HUES6 (cell line): ENCODE results near the gene SPO11.
"Not testable (repeated sequence)": the region's sequence is repeated elsewhere in the genome, so short reads cannot be mapped to it uniquely, and the experiment has no call there.

ENCODE experiments used
- H3K27ac ChIP-seq: 2 replicates; pipeline ENCODE4 v1.7.0; 2013; ENCODE audit warnings: low read depth, mild to moderate bottlenecking, low read length, inconsistent platforms
- H3K27me3 ChIP-seq: 2 replicates; pipeline ENCODE4 v1.6.1; 2013; ENCODE audit warnings: low read length; ENCODE audit not compliant: control insufficient read depth, insufficient read depth
- H3K36me3 ChIP-seq: 2 replicates; pipeline ENCODE4 v1.6.1; 2013; ENCODE audit warnings: low read length; ENCODE audit not compliant: control insufficient read depth, insufficient read depth
- H3K4me1 ChIP-seq: 2 replicates; pipeline ENCODE4 v1.6.1; 2013; ENCODE audit warnings: low read length; ENCODE audit not compliant: control insufficient read depth, insufficient read depth
- H3K4me3 ChIP-seq: 2 replicates; pipeline ENCODE4 v1.5.1; 2013; ENCODE audit warnings: low read depth, low read length
- H3K9ac ChIP-seq: one replicate; pipeline ENCODE4 v1.6.1; 2013; ENCODE audit warnings: mild to moderate bottlenecking, low read length
- H3K9me3 ChIP-seq: 2 replicates; pipeline ENCODE4 v1.6.1; 2013; ENCODE audit warnings: low read depth, low read length; ENCODE audit not compliant: control insufficient read depth, insufficient read depth

SPO11 gene

GRCh38 chr20:57342829-57343228 is 13.2 kb downstream of the SPO11 start:
- Histone ChIP-seq H3K4me1 (no peaks in the 10 kb centered on the region), H3K27ac (no peak overlapping the region), H3K36me3 (no peaks in the 10 kb centered on the region), H3K27me3 (no peaks in the 10 kb centered on the region), H3K9ac (no peak overlapping the region), H3K9me3 (no peaks in the 10 kb centered on the region), H3K4me3 (no peak overlapping the region)

- Histone ChIP-seq H3K27ac (no peak overlapping the region), H3K4me1 (no peaks in the 10 kb centered on the region), H3K4me3 (no peak overlapping the region), H3K9me3 (no peaks in the 10 kb centered on the region), H3K9ac (no peak overlapping the region), H3K27me3 (no peaks in the 10 kb centered on the region), H3K36me3 (no peaks in the 10 kb centered on the region)
These were observed 16.9 kb downstream of the SPO11 start for GRCh38 chr20:57346477-57346876.

GRCh38 chr20:57347393-57347792 is 17.8 kb downstream of the SPO11 start:
- Histone ChIP-seq H3K9me3 (no peaks in the 10 kb centered on the region), H3K27me3 (no peaks in the 10 kb centered on the region)

GRCh38 chr20:57348200-57348921 is 18.8 kb downstream of the SPO11 start:
- H3K9me3 ChIP-seq, H3K36me3 ChIP-seq, H3K4me3 ChIP-seq, H3K9ac ChIP-seq, H3K27me3 ChIP-seq, H3K27ac ChIP-seq, H3K4me1 ChIP-seq: not testable (repeated sequence)

More at GRCh38 chr20:57347393-57347792, 17.8 kb downstream of the SPO11 start:
- Histone ChIP-seq H3K27ac (no peak overlapping the region), H3K36me3 (no peaks in the 10 kb centered on the region), H3K4me3 (no peak overlapping the region), H3K4me1 (0 out of 2 replicates have a peak, but pooled peaks cover 6% of the 10 kb centered on the region), H3K9ac (no peak overlapping the region)

DNA sequence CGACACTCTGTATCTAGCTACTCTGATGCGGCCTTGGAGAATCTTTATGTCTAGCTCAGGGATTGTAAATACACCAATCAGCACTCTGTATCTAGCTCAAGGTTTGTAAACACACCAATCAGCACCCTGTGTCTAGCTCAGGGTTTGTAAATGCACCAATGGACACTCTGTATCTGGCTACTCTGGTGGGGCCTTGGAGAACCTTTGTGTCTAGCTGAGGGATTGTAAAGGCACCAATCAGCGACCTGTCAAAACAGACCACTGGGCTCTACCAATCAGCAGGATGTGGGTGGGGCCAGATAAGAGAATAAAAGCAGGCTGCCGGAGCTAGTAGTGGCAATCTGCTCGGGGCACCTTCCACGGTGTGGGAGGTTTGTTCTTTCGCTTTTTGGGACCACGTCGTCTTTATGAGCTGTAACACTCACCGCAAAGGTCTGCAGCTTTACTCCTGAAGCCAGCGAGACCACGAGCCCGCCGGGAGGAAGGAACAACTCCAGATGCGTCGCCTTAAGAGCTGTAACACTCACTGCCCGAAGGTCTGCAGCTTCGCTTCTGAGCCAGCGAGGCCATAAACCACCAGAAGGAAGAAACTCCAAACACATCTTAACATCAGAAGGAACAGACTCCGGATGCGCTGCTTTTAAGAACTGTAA is 19.4 kb downstream of the SPO11 start:
- not testable (repeated sequence) for H3K27me3 ChIP-seq, H3K9me3 ChIP-seq, H3K9ac ChIP-seq, H3K27ac ChIP-seq, H3K4me3 ChIP-seq, H3K4me1 ChIP-seq, H3K36me3 ChIP-seq

DNA sequence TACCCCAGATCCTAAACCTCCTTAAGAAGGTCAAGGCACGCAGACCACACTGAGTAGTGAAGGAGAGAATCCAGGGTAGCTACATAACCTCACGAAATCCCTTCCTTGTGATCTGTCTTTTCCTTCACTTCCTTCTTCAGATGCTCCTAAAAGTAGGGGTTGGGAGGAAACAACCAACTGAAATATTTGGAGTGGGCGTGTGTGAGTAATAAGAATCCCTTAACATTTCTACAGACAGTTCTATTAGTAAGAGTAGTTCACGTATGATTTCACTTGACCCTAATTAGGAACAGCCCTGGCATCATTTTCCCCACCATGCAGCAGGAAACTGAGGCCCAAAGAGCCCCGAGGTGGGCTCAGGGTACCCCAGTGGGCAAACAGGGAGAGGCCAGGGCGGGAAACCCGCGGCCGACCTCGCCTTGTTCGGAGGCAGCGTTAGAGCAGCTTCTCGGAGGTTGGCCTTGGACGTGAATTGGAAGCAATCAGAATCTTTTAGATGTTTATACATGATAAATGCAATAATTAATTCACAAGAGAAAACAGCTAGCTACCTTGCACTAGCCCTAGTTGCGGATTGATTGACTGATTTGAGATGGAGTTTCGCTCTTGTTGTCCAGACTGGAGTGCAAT is 20.6 kb downstream of the SPO11 start:
- Histone ChIP-seq H3K27ac (no peak overlapping the region), H3K4me3 (no peak overlapping the region), H3K9ac (no peak overlapping the region), H3K27me3 (no peaks in the 10 kb centered on the region), H3K4me1 (0 out of 2 replicates have a peak, but pooled peaks cover 6% of the 10 kb centered on the region), H3K9me3 (no peaks in the 10 kb centered on the region), H3K36me3 (no peaks in the 10 kb centered on the region; the same call in none of the 2 replicates)

GRCh38 chr20:57350726-57351041 is 21.1 kb downstream of the SPO11 start:
- not testable (repeated sequence) for H3K36me3 ChIP-seq, H3K4me1 ChIP-seq, H3K9me3 ChIP-seq, H3K27me3 ChIP-seq, H3K27ac ChIP-seq
- H3K4me3 ChIP-seq, result peak overlapping the region; percentile 100
- H3K9ac ChIP-seq, result peak overlapping the region; percentile 87

GRCh38 chr20:57351042-57351783 is 21.6 kb downstream of the SPO11 start, which contains the start of gene RAE1:
RAE1 (plus strand) TSS chr20:57351255; CDS start chr20:57354039, 2,784 bp downstream.
- H3K36me3 ChIP-seq, result no peaks in the 10 kb centered on the region; the same call in none of the 2 replicates
- 0 out of 2 replicates have a peak, but pooled peaks cover 6% of the 10 kb centered on the region for H3K4me1 ChIP-seq
- H3K9me3 ChIP-seq, result no peaks in the 10 kb centered on the region
- H3K4me3 ChIP-seq, result peak within 1 kb of the TSS; percentile 100
- peak within 1 kb of the TSS; percentile 87 for H3K9ac ChIP-seq
- peak within 1 kb of the TSS; percentile 96 for H3K27ac ChIP-seq
- H3K27me3 ChIP-seq, result no peaks in the 10 kb centered on the region

- peak overlapping the region; percentile 100; the same call in 1 of the 2 replicates for H3K4me3 ChIP-seq
- H3K27ac ChIP-seq, result no peak overlapping the region
- peak overlapping the region; percentile 26 for H3K9ac ChIP-seq
- 0 out of 2 replicates have a peak, but pooled peaks cover 6% of the 10 kb centered on the region for H3K4me1 ChIP-seq
- H3K9me3 ChIP-seq, result no peaks in the 10 kb centered on the region
- H3K27me3 ChIP-seq, result no peaks in the 10 kb centered on the region
- H3K36me3 ChIP-seq, result no peaks in the 10 kb centered on the region; the same call in none of the 2 replicates
These were observed 22.7 kb downstream of the SPO11 start for GRCh38 chr20:57352305-57352704.

- H3K4me1 ChIP-seq, result 0 out of 2 replicates have a peak, but pooled peaks cover 6% of the 10 kb centered on the region
- no peaks in the 10 kb centered on the region for H3K9me3 ChIP-seq
- H3K9ac ChIP-seq, result no peak overlapping the region
- no peak overlapping the region for H3K4me3 ChIP-seq
- H3K36me3 ChIP-seq, result no peaks in the 10 kb centered on the region; the same call in none of the 2 replicates
- no peaks in the 10 kb centered on the region for H3K27me3 ChIP-seq
- H3K27ac ChIP-seq, result no peak overlapping the region
These were observed 23.7 kb downstream of the SPO11 start for GRCh38 chr20:57353351-57353750.
